Stimulated activated memory B cell treated with anti-CD40 and anti-IgM and Interleukin-4, amounts not matched to agents 10 μg/mL and 1 μg/mL and 100 μg/mL, for 72 hours (primary cell): ENCODE results near the gene RIPPLY1.

Experiments
- ATAC-seq: fragments of 150-1000 bp; cut with Tn5 transposase; 2 replicates; pipeline ENCODE4 v1.10.0; 2021
- H3K27ac Mint-ChIP-seq: one replicate; pipeline ENCODE4 v1.8.0; 2022; ENCODE audit warnings: mild to moderate bottlenecking, mixed read lengths
- H3K27me3 Mint-ChIP-seq: one replicate; pipeline ENCODE4 v1.8.0; 2022; ENCODE audit warnings: mixed read lengths
- H3K36me3 Mint-ChIP-seq: one replicate; pipeline ENCODE4 v1.8.0; 2022; ENCODE audit warnings: mixed read lengths
- H3K4me1 Mint-ChIP-seq: one replicate; pipeline ENCODE4 v1.8.0; 2022; ENCODE audit warnings: mixed read lengths
- H3K4me3 Mint-ChIP-seq: one replicate; pipeline ENCODE4 v1.8.0; 2022; ENCODE audit warnings: mild to moderate bottlenecking, moderate library complexity, mixed read lengths
- H3K9me3 Mint-ChIP-seq: one replicate; pipeline ENCODE4 v1.8.0; 2022; ENCODE audit warnings: mixed read lengths

RIPPLY1 gene

GRCh38 chrX:106903291-106903824 is at the start of gene RIPPLY1:
TSS of gene RIPPLY1 (minus strand) at chrX:106903341. CDS start at chrX:106903287, 54 bp downstream.
- Mint-ChIP-seq H3K27ac (no peak within 1 kb of the TSS), H3K4me3 (no peak within 1 kb of the TSS), H3K27me3 (no peaks in the 10 kb centered on the region), H3K4me1 (no peaks in the 10 kb centered on the region), H3K9me3 (no peaks in the 10 kb centered on the region), H3K36me3 (no peaks in the 10 kb centered on the region)
- no peak for ATAC-seq

- no peak for ATAC-seq
- no peaks in the 10 kb centered on the region for H3K4me1 Mint-ChIP-seq
Observed at GRCh38 chrX:106952538-106952937, 49.4 kb upstream of the RIPPLY1 start.

GRCh38 chrX:106952089-106952488 is 48.9 kb upstream of the RIPPLY1 start:
- H3K4me3 Mint-ChIP-seq, result no peak overlapping the region
- no peaks in the 10 kb centered on the region for H3K27me3 Mint-ChIP-seq
- no peaks in the 10 kb centered on the region for H3K4me1 Mint-ChIP-seq
- H3K36me3 Mint-ChIP-seq, result peaks cover 23% of the 10 kb centered on the region
- no peak overlapping the region for H3K27ac Mint-ChIP-seq
- no peak for ATAC-seq
- H3K9me3 Mint-ChIP-seq, result no peaks in the 10 kb centered on the region

More at GRCh38 chrX:106952538-106952937, 49.4 kb upstream of the RIPPLY1 start:
- Mint-ChIP-seq H3K27ac (no peak overlapping the region), H3K27me3 (no peaks in the 10 kb centered on the region), H3K36me3 (peaks cover 23% of the 10 kb centered on the region), H3K9me3 (no peaks in the 10 kb centered on the region), H3K4me3 (no peak overlapping the region)

- no peak overlapping the region for H3K4me3 Mint-ChIP-seq
- no peaks in the 10 kb centered on the region for H3K9me3 Mint-ChIP-seq
- no peaks in the 10 kb centered on the region for H3K27me3 Mint-ChIP-seq
- peaks cover 17% of the 10 kb centered on the region for H3K36me3 Mint-ChIP-seq
- ATAC-seq, result no peak
- H3K4me1 Mint-ChIP-seq, result no peaks in the 10 kb centered on the region
- no peak overlapping the region for H3K27ac Mint-ChIP-seq
Observed at GRCh38 chrX:106951230-106951629, 48.1 kb upstream of the RIPPLY1 start.

GRCh38 chrX:106950381-106950780 is 47.2 kb upstream of the RIPPLY1 start:
- no peak overlapping the region for H3K27ac Mint-ChIP-seq
- no peak for ATAC-seq
- H3K9me3 Mint-ChIP-seq, result no peaks in the 10 kb centered on the region
- peaks cover 8% of the 10 kb centered on the region for H3K36me3 Mint-ChIP-seq
- H3K27me3 Mint-ChIP-seq, result no peaks in the 10 kb centered on the region
- H3K4me3 Mint-ChIP-seq, result no peak overlapping the region
- no peaks in the 10 kb centered on the region for H3K4me1 Mint-ChIP-seq

GRCh38 chrX:106949366-106949765 is 46.2 kb upstream of the RIPPLY1 start:
- Mint-ChIP-seq H3K9me3 (no peaks in the 10 kb centered on the region), H3K27ac (no peak overlapping the region), H3K27me3 (no peaks in the 10 kb centered on the region), H3K4me3 (no peak overlapping the region), H3K4me1 (no peaks in the 10 kb centered on the region), H3K36me3 (peaks cover 5% of the 10 kb centered on the region)
- no peak for ATAC-seq

- no peak for ATAC-seq
Observed at GRCh38 chrX:106948641-106949040, 45.5 kb upstream of the RIPPLY1 start.

GRCh38 chrX:106946464-106946863 is 43.3 kb upstream of the RIPPLY1 start:
- Mint-ChIP-seq H3K36me3 (peaks cover 17% of the 10 kb centered on the region), H3K27ac (no peak overlapping the region), H3K27me3 (no peaks in the 10 kb centered on the region), H3K9me3 (no peaks in the 10 kb centered on the region), H3K4me1 (no peaks in the 10 kb centered on the region), H3K4me3 (no peak overlapping the region)
- no peak for ATAC-seq

More at GRCh38 chrX:106948641-106949040, 45.5 kb upstream of the RIPPLY1 start:
- Mint-ChIP-seq H3K27me3 (no peaks in the 10 kb centered on the region), H3K36me3 (peaks cover 5% of the 10 kb centered on the region), H3K27ac (no peak overlapping the region), H3K9me3 (no peaks in the 10 kb centered on the region), H3K4me1 (no peaks in the 10 kb centered on the region), H3K4me3 (no peak overlapping the region)

GRCh38 chrX:106940068-106940467 is 36.9 kb upstream of the RIPPLY1 start:
- no peak overlapping the region for H3K27ac Mint-ChIP-seq
- peaks cover 19% of the 10 kb centered on the region for H3K36me3 Mint-ChIP-seq
- ATAC-seq, result no peak
- H3K4me3 Mint-ChIP-seq, result no peak overlapping the region
- no peaks in the 10 kb centered on the region for H3K27me3 Mint-ChIP-seq
- H3K4me1 Mint-ChIP-seq, result no peaks in the 10 kb centered on the region
- H3K9me3 Mint-ChIP-seq, result no peaks in the 10 kb centered on the region

GRCh38 chrX:106939566-106939965 is 36.4 kb upstream of the RIPPLY1 start:
- Mint-ChIP-seq H3K27ac (no peak overlapping the region), H3K9me3 (no peaks in the 10 kb centered on the region), H3K36me3 (peaks cover 19% of the 10 kb centered on the region), H3K4me1 (no peaks in the 10 kb centered on the region), H3K4me3 (no peak overlapping the region), H3K27me3 (no peaks in the 10 kb centered on the region)
- ATAC-seq, result no peak

GRCh38 chrX:106936246-106936645 is 33.1 kb upstream of the RIPPLY1 start:
- Mint-ChIP-seq H3K27me3 (no peaks in the 10 kb centered on the region), H3K4me3 (no peak overlapping the region), H3K36me3 (peaks cover 5% of the 10 kb centered on the region), H3K9me3 (no peaks in the 10 kb centered on the region), H3K4me1 (no peaks in the 10 kb centered on the region), H3K27ac (no peak overlapping the region)
- ATAC-seq, result no peak

- no peaks in the 10 kb centered on the region for H3K36me3 Mint-ChIP-seq
- H3K27ac Mint-ChIP-seq, result no peak overlapping the region
- H3K4me3 Mint-ChIP-seq, result no peak overlapping the region
- no peaks in the 10 kb centered on the region for H3K9me3 Mint-ChIP-seq
- no peaks in the 10 kb centered on the region for H3K4me1 Mint-ChIP-seq
- ATAC-seq, result no peak
- H3K27me3 Mint-ChIP-seq, result no peaks in the 10 kb centered on the region
Observed at GRCh38 chrX:106935175-106935574, 32.0 kb upstream of the RIPPLY1 start.

GRCh38 chrX:106933538-106933961 is 30.4 kb upstream of the RIPPLY1 start:
- Mint-ChIP-seq H3K36me3 (no peaks in the 10 kb centered on the region), H3K4me3 (no peak overlapping the region), H3K27me3 (no peaks in the 10 kb centered on the region), H3K27ac (no peak overlapping the region), H3K4me1 (no peaks in the 10 kb centered on the region), H3K9me3 (no peaks in the 10 kb centered on the region)
- no peak for ATAC-seq

- Mint-ChIP-seq H3K27ac (no peak overlapping the region), H3K4me1 (no peaks in the 10 kb centered on the region), H3K9me3 (no peaks in the 10 kb centered on the region)
Observed at GRCh38 chrX:106932960-106933537, 29.9 kb upstream of the RIPPLY1 start.

GRCh38 chrX:106932492-106932923 is 29.4 kb upstream of the RIPPLY1 start:
- no peaks in the 10 kb centered on the region for H3K27me3 Mint-ChIP-seq
- H3K27ac Mint-ChIP-seq, result no peak overlapping the region
- H3K36me3 Mint-ChIP-seq, result no peaks in the 10 kb centered on the region
- ATAC-seq, result no peak
- no peaks in the 10 kb centered on the region for H3K4me1 Mint-ChIP-seq
- H3K4me3 Mint-ChIP-seq, result no peak overlapping the region
- H3K9me3 Mint-ChIP-seq, result no peaks in the 10 kb centered on the region

More at GRCh38 chrX:106932960-106933537, 29.9 kb upstream of the RIPPLY1 start:
- Mint-ChIP-seq H3K4me3 (no peak overlapping the region), H3K36me3 (no peaks in the 10 kb centered on the region), H3K27me3 (no peaks in the 10 kb centered on the region)
- ATAC-seq, result no peak

- no peak for ATAC-seq
- Mint-ChIP-seq H3K9me3 (no peaks in the 10 kb centered on the region), H3K36me3 (no peaks in the 10 kb centered on the region), H3K4me1 (no peaks in the 10 kb centered on the region), H3K27me3 (no peaks in the 10 kb centered on the region), H3K4me3 (no peak overlapping the region), H3K27ac (no peak overlapping the region)
Observed at GRCh38 chrX:106931831-106932491, 28.8 kb upstream of the RIPPLY1 start.
